HCT116 (cell line): ENCODE results near the gene LRBA. TPM values are rescaled to one million over a fixed set of nuclear protein-coding genes. Genes with fewer than 3 reads are reported as not detected.

Source experiments
- ATAC-seq: fragments of 200-7000 bp; cut with Tn5 transposase; 2 replicates; pipeline ENCODE4 v1.9.1; 2020; ENCODE audit warnings: mild to moderate bottlenecking, moderate library complexity
- BruUV-seq: library from RNA; stranded (reverse); fragments of 400-500 nt; replicated peaks from 2 replicates; lab custom pipeline; 2021; lab: Mats Ljungman, UMichigan
- CTCF ChIA-PET: fragments of 300-600 bp; sonication (Branson Sonifier 250); formaldehyde crosslinking; loops from one replicate; lab custom pipeline; 2021; ENCODE audit warnings: antibody characterized with exemption; lab: Charles Lee
- POLR2A ChIA-PET: fragments of 300-600, 350-600 bp; sonication (Branson Sonifier 250); formaldehyde crosslinking; loops from one replicate; lab custom pipeline; 2021; ENCODE audit warnings: antibody characterized with exemption; lab: Charles Lee
- RAD21 ChIA-PET, 2 experiments: fragments of 300-600 bp; sonication (Branson Sonifier 250); formaldehyde crosslinking; loops; one replicate each; lab custom pipeline; 2023; ENCODE audit warnings: low total read pairs in 2 of 2; ENCODE audit not compliant: uncharacterized antibody in 2 of 2, unreplicated experiment in 2 of 2, low non-redundant PET in 1 of 2; lab: Charles Lee
- DNase-seq: peaks from one replicate; pipeline ENCODE4 v3.0.0-alpha.2; 2010; ENCODE audit warnings: low read depth, low spot score
- H2AFZ ChIP-seq: fragments of 200-600 bp; shearing (Covaris generic), sonication (generic); 2 replicates; pipeline ENCODE4 v1.6.1; 2017; ENCODE audit warnings: low read depth, mixed run types, mixed read lengths, antibody characterized with exemption, low read length; ENCODE audit not compliant: poor library complexity, severe bottlenecking
- H3K27ac ChIP-seq: 2 replicates; pipeline ENCODE4 v1.5.1; 2012; ENCODE audit warnings: low read depth, low read length
- H3K27me3 ChIP-seq: fragments of 200-600 bp; sonication (generic); 2 replicates; pipeline ENCODE4 v1.6.1; 2016; ENCODE audit warnings: mixed run types, low read length, mixed read lengths; ENCODE audit not compliant: insufficient read depth
- H3K36me3 ChIP-seq, 2 experiments: fragments of 200-500 bp in 1 of 2; fragments of 200-600 bp in 1 of 2; sonication (Bioruptor generic) in 1 of 2; sonication (generic) in 1 of 2; 2 replicates each; pipeline versions ENCODE4 v1.5.1 to v1.6.1; 2014 to 2016; ENCODE audit warnings: low read length in 2 of 2, inconsistent platforms in 1 of 2, mixed read lengths in 1 of 2, mixed run types in 1 of 2; ENCODE audit not compliant: insufficient read depth in 2 of 2, control insufficient read depth in 1 of 2
- H3K4me1 ChIP-seq, 2 experiments: fragments of 200-600 bp in 1 of 2; sonication (generic) in 1 of 2; 2 replicates each; pipeline versions ENCODE4 v1.5.1 to v1.6.1; 2012 to 2017; ENCODE audit warnings: low read length in 2 of 2, inconsistent platforms in 1 of 2, mild to moderate bottlenecking in 1 of 2, mixed read lengths in 1 of 2, mixed run types in 1 of 2, moderate library complexity in 1 of 2; ENCODE audit not compliant: insufficient read depth in 2 of 2, control insufficient read depth in 1 of 2
- H3K4me2 ChIP-seq: fragments of 200-600 bp; sonication (generic); 2 replicates; pipeline ENCODE4 v1.6.1; 2017; ENCODE audit warnings: mixed run types, low read length, mixed read lengths
- H3K4me3 ChIP-seq, 2 experiments: fragments of 200-600 bp in 1 of 2; sonication (generic) in 1 of 2; replicated peaks in 1 of 2; 2 replicates each; pipeline ENCODE4 v1.5.1; 2011 to 2016; ENCODE audit warnings: low read length in 2 of 2, control low read depth in 1 of 2, low read depth in 1 of 2, mild to moderate bottlenecking in 1 of 2, mixed read lengths in 1 of 2, mixed run types in 1 of 2
- H3K79me2 ChIP-seq: fragments of 200-600 bp; sonication (generic); 2 replicates; pipeline ENCODE4 v1.6.1; 2017; ENCODE audit warnings: mild to moderate bottlenecking, mixed run types, low read length, moderate library complexity, mixed read lengths; ENCODE audit not compliant: insufficient read depth
- H3K9ac ChIP-seq: fragments of 200-600 bp; sonication (generic); 2 replicates; pipeline ENCODE4 v1.6.1; 2016; ENCODE audit warnings: low read length, mixed read lengths
- H3K9me2 ChIP-seq: fragments of 200-600 bp; sonication (generic), shearing (Covaris generic); 2 replicates; pipeline ENCODE4 v1.6.1; 2017; ENCODE audit warnings: mixed run types, mild to moderate bottlenecking, moderate library complexity; ENCODE audit not compliant: insufficient read depth
- H3K9me3 ChIP-seq, 2 experiments: fragments of 200-500 bp in 1 of 2; fragments of 200-600 bp in 1 of 2; sonication (Bioruptor generic) in 1 of 2; sonication (generic) in 1 of 2; 2 replicates each; pipeline ENCODE4 v1.6.1; 2014 to 2017; ENCODE audit warnings: low read length in 2 of 2, mixed read lengths in 2 of 2, inconsistent platforms in 1 of 2, low read depth in 1 of 2, mild to moderate bottlenecking in 1 of 2, mixed run types in 1 of 2, moderate library complexity in 1 of 2; ENCODE audit not compliant: control insufficient read depth in 1 of 2, insufficient read depth in 1 of 2
- H4K20me1 ChIP-seq: fragments of 200-600 bp; sonication (generic), shearing (Covaris generic); 2 replicates; pipeline ENCODE4 v1.6.1; 2017; ENCODE audit warnings: mixed run types, mild to moderate bottlenecking, moderate library complexity; ENCODE audit not compliant: insufficient read depth
- CBX3 ChIP-seq: IDR thresholded peaks from 2 replicates; pipeline ENCODE4 v1.6.1; 2012; ENCODE audit warnings: low read depth
- EGR1 ChIP-seq: IDR thresholded peaks from 2 replicates; pipeline ENCODE4 v1.6.1; 2012; ENCODE audit warnings: low read depth
- ELF1 ChIP-seq: IDR thresholded peaks from 2 replicates; pipeline ENCODE4 v1.6.1; 2012; ENCODE audit warnings: low read depth, borderline replicate concordance
- EZH2 ChIP-seq: fragments of 200-600 bp; sonication (generic); IDR thresholded peaks from 2 replicates; pipeline ENCODE4 v1.6.1; 2017; ENCODE audit warnings: antibody characterized with exemption, mixed run types
- EZH2phosphoT487 ChIP-seq: fragments of 200-600 bp; IDR thresholded peaks from 2 replicates; pipeline ENCODE4 v1.6.1; 2018; ENCODE audit warnings: antibody characterized with exemption, borderline replicate concordance
- FOSL1 ChIP-seq: IDR thresholded peaks from 2 replicates; pipeline ENCODE4 v1.6.1; 2012; ENCODE audit warnings: low read depth
- RAD21 ChIP-seq: IDR thresholded peaks from 2 replicates; pipeline ENCODE4 v1.6.1; 2012; ENCODE audit warnings: low read depth, mild to moderate bottlenecking
- TCF7L2 ChIP-seq: IDR thresholded peaks from 2 replicates; pipeline ENCODE4 v1.7.0; 2011; ENCODE audit warnings: borderline replicate concordance, inconsistent platforms; ENCODE audit not compliant: insufficient read depth, insufficient read length; ENCODE audit errors: extremely low read depth
- ZFX ChIP-seq: fragments of 450-650 bp; IDR thresholded peaks from 2 replicates; pipeline ENCODE4 v1.6.1; 2017
- intact Hi-C: fragments of 100-400 bp; cut with micrococcal nuclease; formaldehyde crosslinking; loops from 2 replicates; pipeline ENCODE4 v1.10.0; 2022
- total RNA-seq: library from RNA; stranded (reverse); gene quantifications from one replicate; pipeline ENCODE4 v1.2.1, GENCODE V29; 2021; ENCODE audit not compliant: unreplicated experiment
- TF ChIP-seq, protein P1 (sequence below): IDR thresholded peaks from 2 replicates; pipeline ENCODE4 v1.6.1; 2012
- TF ChIP-seq, protein P2 (sequence below): IDR thresholded peaks from 2 replicates; pipeline ENCODE4 v1.6.1; 2012; ENCODE audit warnings: low read depth

The LRBA gene
- total RNA-seq, 1 experiment from 2014 or later = 79.8 TPM

DNA sequence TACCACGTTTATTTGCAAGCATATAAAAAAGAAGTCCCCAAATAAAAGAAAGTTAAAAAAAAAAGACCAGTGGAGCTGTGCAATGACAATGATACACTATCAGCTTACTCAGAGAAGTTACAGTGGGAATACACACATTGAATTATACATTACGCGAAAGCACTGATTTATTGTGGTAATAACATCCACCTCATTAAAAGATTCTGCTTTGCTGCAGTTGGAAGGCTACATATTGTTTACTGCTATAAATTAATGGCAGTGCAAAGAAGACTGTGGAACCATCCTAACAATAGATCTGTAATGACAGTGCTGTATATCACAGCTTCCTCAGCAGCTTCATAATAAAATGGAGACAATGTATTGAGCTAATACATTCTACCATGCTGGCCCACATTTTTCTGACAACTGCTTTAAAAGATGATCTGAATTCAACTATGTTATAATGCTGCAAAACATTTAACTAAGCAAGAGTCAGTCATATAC is 575.6 kb downstream of the LRBA start:
- DNase-seq (no peak), ATAC-seq (no peak)
- no peak overlapping the region for H3K27ac ChIP-seq
- H3K79me2 ChIP-seq = no peaks in the 10 kb centered on the region
- no peaks in the 10 kb centered on the region for H4K20me1 ChIP-seq
- no peaks in the 10 kb centered on the region for H3K36me3 ChIP-seq
- no peak overlapping the region for H3K9ac ChIP-seq
- POLR2A ChIA-PET = no interaction called here
- intact Hi-C loops = no loop called here
- H3K4me1 ChIP-seq = no peaks in the 10 kb centered on the region
- CTCF ChIA-PET = no interaction called here
- RAD21 ChIA-PET = no interaction called here
- no peak overlapping the region for H2AFZ ChIP-seq
- TF ChIP-seq, protein P1, sequence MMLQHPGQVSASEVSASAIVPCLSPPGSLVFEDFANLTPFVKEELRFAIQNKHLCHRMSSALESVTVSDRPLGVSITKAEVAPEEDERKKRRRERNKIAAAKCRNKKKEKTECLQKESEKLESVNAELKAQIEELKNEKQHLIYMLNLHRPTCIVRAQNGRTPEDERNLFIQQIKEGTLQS = no peak
- TF ChIP-seq RAD21 (no peak), ZFX (no peak), ELF1 (no peak), EZH2phosphoT487 (no peak), CBX3 (no peak), EGR1 (no peak), FOSL1 (no peak), EZH2 (no peak), TCF7L2 (no peak)
- TF ChIP-seq, protein P2, sequence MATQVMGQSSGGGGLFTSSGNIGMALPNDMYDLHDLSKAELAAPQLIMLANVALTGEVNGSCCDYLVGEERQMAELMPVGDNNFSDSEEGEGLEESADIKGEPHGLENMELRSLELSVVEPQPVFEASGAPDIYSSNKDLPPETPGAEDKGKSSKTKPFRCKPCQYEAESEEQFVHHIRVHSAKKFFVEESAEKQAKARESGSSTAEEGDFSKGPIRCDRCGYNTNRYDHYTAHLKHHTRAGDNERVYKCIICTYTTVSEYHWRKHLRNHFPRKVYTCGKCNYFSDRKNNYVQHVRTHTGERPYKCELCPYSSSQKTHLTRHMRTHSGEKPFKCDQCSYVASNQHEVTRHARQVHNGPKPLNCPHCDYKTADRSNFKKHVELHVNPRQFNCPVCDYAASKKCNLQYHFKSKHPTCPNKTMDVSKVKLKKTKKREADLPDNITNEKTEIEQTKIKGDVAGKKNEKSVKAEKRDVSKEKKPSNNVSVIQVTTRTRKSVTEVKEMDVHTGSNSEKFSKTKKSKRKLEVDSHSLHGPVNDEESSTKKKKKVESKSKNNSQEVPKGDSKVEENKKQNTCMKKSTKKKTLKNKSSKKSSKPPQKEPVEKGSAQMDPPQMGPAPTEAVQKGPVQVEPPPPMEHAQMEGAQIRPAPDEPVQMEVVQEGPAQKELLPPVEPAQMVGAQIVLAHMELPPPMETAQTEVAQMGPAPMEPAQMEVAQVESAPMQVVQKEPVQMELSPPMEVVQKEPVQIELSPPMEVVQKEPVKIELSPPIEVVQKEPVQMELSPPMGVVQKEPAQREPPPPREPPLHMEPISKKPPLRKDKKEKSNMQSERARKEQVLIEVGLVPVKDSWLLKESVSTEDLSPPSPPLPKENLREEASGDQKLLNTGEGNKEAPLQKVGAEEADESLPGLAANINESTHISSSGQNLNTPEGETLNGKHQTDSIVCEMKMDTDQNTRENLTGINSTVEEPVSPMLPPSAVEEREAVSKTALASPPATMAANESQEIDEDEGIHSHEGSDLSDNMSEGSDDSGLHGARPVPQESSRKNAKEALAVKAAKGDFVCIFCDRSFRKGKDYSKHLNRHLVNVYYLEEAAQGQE = no peak
- no TSS peak for BruUV-seq
- H3K4me3 ChIP-seq = no peak overlapping the region
- H3K9me2 ChIP-seq = no peaks in the 10 kb centered on the region
- no peak overlapping the region for H3K4me2 ChIP-seq
- H3K9me3 ChIP-seq = no peaks in the 10 kb centered on the region
- no peaks in the 10 kb centered on the region for H3K27me3 ChIP-seq
